Activated CD8-positive, alpha-beta memory T cell treated with anti-CD3 and anti-CD28 coated beads, Interleukin-2, amount 50 U/mL, for 1 hour (primary cell): Measurements from ENCODE around the gene EPDR1.

Experiments used
- DNase-seq: peaks from one replicate; pipeline ENCODE4 v3.0.0-alpha.2; 2020; ENCODE audit errors: extremely low read depth

Gene EPDR1

DNA sequence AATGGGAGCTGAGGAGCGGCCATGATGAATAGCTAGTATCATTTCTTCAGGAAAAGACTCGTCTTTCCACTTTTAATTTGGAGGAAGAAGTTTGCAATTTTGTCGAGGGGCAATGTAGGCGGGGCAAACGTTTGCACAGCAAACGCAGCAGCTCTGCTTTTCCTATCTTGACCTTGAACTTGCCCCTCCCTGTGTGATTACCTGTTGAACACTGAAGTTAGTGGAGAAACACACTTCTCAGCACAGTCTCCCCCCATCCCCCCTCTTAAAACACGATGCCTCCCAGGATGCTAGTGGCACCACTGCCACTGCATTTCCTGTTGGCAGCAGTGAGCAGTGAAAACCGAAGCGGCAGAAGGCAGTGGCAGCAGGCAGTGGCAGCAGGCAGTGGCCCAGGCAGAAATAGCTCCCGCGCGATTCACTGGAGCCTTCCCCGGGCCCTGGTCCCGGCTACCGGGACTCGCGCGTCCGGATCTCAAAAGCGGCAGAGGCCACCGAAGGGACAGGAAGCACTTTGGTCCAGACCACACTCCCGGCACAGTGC, at the start of gene EPDR1:
Gene EPDR1 (plus strand): TSS at position 336 of the 544 bp plus-strand sequence. CDS start 300 bp downstream, outside the sequence.
- no peak for DNase-seq

DNA sequence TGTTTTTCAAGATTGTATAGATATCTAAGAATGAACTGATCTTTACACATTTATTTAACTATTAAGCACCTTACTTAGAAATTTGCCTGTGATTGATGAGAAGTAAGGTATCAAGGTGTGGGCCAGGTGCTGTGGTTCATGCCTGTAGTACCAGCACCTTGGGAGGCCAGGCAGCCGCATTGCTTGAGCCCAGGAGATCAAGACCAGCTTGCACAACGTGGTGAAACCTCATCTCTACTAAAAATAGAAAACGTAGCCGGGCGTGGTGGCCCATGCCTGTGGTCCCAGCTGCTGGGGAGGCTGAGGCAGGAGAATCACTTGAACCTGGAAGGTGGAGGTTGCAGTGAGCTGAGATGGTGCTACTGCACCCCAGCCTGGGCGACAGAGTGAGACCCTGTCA, 38.4 kb upstream of the EPDR1 start:
- no peak for DNase-seq

DNA sequence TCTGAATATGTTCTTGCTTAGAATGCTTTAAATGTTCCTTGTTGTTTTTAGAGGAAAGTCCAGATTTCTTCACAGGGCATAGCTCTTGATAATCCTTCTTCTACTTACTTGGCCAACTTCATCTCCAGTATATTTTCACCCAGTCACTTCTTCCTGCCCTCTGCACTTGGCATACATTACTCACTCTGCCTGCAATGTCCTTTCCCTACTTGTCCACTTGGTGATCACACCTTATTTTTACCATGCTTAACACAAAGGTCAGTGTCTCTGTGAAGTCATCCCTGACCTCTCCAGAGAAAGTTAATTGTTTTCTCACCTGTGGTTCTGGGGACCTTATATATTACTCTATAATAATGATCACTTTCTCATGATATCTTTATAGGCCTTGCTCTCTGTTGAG, 27.1 kb upstream of the EPDR1 start:
- DNase-seq, result no peak

DNA sequence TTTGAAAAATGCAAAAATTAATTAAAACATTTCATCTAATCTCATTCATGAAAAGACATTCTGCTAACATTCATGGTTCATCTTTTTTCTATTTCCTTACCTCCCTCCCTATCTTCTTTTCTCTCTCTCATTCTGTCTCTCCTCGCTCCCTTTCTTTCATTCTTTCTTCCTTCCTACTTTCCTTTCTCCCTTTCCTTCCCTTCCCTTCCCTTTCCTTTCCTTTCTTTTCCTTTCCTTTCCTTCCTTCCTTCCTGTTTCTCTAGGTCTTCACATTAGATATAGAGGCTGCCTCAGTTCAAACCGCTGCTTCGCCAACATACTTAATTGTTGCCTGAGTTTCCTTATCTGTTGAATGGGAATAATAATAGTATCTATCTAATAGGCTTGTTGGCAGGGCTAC, 25.8 kb upstream of the EPDR1 start:
- no peak for DNase-seq

DNA sequence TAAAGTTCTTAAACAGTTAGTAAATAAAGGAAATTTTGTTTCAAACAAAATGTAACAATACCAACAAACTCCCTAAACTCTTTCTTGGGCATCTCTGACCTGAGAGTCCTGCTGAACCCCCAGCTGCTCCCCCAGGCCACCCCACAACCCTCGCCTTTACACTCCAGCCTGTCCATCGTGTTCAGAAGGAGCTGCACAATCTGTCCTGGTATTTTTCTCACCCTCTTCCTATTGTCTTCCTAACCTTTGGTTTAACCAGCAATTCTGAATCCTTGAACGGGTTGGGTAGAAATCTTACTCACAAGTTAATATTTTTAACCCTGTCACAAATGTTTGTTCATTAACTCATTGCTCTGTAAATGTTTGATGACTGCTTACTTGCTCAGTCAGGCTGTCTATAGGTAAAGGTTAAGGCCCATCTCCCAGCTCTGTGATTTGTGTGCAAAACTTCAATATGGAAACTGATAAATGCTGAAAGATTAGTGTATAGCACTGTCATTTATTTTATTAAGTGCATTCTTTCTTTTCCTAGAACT, 20.7 kb upstream of the EPDR1 start:
- no peak for DNase-seq

DNA sequence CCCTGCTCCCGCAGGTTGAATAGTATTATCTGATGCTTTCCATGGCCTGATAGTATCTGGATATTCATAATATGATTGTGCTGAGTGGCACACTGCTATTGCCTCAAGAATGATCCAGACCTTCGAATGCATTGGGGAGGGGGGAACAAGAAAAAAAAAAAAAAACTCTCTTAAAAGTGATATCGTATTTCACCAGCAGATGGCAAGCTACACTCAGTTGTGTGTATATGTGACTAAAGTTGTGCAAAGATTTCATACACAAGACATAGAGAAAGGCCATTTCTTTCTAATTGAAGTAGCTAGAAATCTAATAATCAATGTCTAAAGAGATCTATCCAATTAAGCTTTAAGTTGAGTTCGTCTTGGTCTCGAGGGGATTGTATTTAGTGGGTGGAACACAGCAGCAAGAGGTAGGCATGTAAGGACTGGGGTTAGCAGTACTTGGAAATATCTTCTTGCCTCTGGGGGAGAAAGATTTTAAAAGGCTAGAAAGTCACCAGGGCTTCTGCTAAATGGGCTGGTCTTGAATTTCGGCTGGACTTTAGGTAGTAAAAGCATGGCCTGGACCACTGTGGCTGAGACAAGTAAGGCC, 19.1 kb upstream of the EPDR1 start:
- DNase-seq, result no peak

DNA sequence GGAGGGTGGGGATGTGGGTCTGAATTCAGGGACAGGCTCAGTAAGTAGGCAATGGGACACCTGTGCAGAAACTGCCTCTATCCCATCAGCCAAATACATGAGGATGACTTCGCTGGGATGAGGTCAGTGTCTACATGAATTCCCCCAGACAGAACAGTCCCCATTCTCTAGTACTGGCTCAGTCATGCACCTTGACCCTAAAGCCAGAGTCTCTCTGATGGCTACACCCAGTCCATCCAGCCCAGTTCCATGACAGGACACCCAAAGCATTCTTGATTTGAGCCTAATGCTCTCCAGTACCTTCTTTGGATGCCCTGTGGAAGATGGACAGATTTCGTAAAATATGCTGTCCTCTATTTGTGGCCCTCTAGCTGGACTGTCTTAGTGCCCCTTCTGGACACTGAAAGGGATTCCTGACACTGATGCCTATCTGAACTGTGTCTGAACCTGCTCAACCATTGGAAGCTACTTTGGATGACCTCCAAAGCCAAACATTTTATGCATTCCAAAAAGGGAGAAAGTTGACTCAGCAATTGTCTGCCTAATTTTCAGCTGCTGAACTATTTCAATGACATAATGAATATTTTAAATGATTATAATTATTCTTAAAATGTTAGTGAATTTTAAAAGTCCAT, 18.4 kb upstream of the EPDR1 start:
- DNase-seq, result no peak

DNA sequence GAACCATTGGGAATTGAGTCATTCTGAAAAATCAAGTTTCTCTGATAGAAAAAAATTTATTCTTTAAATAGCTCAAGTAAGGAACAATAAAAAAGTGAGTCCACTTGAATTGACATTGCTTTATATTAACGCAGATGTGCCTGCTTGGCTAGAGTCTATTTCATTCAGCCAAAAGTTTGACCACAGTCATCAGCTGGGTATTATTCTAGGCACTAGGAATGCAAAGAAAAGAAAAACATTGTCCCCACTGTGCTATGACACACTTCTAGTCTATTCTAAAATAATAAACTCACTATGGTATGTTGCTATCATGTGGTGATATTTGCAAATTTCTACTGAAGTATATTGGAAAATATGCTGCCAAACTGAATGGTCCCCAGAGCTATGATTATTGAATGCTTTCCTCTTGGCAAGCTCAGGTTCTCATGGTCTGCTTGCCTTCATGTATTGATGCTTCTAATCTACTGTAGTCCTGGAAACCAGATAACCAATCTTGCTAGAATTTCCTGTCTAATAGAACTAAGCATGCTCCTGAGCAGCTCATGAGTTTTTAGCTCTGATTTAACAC, 12.1 kb upstream of the EPDR1 start:
- no peak for DNase-seq

DNA sequence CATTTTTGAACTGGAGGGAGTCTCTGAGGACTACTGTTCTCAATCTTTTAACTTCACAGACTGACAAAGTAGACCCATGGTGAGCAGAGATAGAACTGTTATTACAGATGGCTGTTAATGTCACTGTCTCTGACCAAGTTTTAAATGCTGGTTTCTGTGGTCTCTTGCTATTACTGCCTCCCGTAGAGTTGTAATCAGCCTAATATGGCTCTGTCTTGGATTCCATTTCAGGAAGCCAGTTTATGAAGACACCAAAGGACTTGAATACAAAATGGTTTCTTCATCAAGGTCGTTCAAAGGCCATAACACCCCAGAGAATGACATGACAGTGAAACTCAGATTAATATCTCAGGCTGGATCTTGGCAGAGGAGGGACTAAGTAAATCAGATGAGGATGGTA, 7.7 kb upstream of the EPDR1 start:
- DNase-seq, result no peak

DNA sequence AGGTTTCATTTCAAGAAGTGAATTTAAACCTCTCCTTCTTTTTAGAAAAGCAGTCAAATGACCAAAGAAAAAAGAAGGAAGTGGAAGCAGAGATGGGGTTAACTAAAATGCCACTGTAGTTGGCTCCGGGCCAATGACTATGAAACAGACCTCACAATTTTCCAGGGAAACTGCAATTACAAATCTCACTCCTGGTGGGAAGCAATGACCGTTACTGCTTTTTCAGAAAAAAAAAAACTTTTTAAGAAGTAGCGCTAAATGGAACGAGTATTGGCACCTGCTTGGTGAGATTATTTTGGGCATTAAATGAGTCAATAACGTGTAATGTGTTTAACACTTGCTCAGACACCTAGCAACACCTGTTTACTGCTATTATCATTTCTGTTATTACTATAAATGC, 5.0 kb upstream of the EPDR1 start:
- no peak for DNase-seq

DNA sequence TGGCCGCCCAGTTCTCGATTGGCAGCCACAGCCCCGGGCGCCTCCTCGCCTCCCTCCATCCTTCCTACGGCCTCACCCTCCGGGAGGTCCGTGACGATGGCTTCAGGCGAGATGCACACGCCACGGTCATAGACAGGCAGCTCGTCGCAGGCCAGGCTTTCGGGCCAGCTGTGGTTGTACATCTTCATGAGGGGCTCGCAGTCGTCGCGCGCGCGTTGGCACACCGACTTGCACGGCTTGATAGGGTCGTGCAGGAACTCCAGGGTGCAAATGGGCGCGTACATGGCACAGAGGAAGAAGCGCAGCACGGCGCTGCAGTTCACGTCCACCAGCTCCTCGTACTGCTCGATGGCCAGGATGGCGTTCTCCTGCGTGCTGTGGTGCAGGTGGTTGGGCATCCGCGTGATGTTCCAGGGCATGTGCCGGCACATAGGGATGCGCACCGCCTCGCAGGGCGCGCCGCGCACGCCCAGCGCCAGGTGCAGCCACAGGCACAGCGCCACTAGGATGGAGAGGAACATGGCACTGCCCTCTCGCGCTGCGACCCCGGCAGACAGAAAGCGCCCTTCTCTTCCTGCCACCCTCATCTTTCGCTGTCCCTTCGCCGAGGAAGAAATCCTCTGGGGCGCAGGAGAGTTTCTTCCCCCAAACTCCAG, 4.3 kb upstream of the EPDR1 start:
- no peak for DNase-seq

DNA sequence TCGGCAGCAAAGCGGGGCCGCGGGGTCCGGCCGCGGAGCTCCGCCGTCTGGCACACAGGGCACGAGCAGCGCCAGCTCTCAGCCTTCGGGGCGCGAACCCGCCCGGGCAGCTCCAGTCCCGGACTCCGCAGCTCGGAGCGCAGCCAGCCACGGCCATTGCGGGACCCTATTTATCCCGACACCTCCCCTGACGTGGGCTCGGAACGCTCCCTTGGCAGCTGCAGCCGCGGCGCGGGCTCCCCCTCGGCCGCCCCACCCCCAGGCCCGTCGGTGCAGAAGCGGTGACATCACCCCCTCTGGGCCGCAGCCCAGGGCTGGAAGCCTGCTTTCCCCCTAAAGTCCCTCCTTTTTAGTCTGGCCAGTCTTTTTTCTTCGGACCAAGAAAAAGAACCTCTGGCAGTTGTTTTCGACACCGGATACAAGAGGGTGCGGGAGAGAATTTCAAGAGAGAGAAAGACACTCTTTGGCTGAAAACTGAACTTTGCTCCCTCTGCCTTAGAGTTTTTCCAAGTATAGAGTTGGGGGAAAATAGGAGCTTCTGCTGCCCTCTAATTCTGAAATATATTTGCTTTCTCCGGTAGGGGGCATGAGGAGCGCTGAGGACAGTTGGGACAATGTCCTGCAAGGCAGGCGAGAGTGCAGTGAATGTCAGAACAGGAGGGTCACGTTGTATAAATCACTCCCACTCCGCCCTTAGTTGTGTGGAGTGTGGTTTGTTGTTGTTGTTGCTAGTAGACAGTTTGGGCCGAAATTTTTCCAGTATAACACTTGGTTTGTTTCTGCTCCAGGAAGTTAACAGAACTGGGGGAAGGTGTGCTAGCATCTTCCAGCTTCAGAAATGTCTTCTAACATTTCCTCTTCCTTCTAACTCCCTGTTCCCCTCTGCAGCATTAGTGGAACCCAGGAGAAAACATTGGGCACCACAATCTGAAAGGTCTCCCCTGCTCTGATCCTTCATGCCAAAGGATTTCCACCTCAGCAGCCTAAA, 3.5 kb upstream of the EPDR1 start, which contains the start of gene SFRP4:
Gene SFRP4 (minus strand): TSS at position 145 of the 988 bp plus-strand sequence. CDS start 280 bp downstream, outside the sequence.
- DNase-seq, result no peak

DNA sequence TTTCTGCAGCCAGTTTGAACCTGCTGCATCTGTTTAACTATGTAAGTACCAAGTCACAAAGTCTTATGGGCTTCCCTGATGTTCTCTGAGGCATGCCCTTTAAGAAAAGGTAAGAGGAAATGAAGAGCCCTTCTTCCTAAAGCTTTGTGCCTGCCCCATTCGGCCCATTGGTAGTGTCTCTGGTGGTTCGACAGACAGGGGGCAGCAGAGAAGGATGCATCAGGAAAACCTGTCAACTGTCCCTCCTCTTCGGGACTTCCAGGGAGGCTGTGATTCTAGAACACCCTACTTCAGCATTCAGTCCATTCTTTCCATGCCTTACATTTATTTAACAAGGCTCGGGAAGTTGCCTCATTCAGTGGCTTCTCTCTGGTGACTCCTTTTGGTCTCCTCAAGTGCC, 1.9 kb upstream of the EPDR1 start:
- no peak for DNase-seq

DNA sequence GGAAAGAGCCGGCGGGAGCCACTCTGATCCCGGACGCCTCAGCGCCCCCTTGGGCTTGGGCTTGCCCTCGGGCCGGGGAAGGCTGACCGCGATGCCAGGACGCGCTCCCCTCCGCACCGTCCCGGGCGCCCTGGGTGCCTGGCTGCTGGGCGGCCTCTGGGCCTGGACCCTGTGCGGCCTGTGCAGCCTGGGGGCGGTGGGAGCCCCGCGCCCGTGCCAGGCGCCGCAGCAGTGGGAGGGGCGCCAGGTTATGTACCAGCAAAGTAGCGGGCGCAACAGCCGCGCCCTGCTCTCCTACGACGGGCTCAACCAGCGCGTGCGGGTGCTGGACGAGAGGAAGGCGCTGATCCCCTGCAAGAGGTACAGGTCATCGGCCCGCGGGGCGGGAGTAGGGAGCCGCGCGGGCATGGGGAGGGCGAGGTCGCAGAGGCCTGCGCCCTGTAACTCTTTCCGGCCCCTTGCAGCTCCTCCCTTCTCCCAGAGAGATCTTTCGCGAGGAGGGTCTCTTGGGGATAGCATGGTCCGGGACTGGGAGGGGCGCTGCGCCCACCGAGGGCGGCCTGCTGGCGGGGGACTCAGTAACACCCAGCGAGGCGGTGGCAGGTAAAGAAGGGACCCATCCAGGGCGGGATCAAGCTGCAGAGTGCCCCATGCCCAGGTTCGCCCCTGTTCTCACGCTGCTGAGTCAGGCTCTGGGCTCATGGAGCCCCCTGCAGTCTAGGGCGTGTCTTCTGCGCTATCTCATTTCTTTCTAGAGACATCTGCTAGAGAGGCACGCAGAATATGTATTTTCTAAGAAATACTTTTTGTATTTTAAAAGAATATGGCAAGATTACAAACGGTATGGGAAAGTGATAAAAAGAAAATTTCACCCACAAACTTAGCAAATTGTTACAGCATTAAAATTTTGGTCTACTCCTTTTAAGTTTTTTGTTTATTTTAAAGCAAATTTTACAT, 687 bp downstream of the EPDR1 start:
- DNase-seq, result no peak

DNA sequence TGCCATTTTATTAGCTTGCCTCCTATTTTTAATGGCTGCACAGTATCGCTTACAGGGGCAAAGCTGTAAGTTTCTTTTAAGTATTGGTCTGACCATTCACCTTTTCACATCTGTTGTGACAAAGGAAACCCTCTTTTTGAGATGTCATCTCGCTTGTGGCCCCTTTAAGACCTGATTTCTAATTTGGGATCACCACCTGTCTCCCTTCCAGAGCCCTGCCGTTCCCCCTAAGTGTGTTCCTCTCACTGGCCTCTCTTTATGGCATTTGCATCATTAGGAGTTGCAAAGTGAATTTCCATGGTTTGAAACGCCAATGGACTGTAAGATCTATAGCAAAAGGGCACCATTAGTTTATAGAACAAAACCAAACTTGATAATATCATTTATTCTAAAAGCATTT, 1.4 kb downstream of the EPDR1 start:
- no peak for DNase-seq

DNA sequence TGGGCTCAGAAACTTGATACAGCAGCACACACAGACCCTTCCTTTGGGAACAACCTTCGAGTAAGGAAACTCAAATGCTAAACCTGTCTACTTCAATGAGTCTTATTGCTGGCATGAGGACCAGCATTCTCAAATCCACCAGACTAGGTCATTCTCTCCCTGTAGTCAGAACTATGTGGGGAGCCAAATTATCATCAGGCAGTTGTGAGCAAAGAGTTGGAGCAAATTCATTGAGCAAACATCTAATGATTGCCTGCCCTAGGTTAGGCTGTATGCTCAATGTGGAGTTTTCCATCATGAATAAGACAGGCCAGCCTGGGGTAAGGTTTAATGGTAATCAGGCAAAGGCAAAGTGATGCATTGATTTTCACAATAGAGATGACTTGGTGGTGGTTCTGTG, 3.6 kb downstream of the EPDR1 start:
- DNase-seq, result no peak

DNA sequence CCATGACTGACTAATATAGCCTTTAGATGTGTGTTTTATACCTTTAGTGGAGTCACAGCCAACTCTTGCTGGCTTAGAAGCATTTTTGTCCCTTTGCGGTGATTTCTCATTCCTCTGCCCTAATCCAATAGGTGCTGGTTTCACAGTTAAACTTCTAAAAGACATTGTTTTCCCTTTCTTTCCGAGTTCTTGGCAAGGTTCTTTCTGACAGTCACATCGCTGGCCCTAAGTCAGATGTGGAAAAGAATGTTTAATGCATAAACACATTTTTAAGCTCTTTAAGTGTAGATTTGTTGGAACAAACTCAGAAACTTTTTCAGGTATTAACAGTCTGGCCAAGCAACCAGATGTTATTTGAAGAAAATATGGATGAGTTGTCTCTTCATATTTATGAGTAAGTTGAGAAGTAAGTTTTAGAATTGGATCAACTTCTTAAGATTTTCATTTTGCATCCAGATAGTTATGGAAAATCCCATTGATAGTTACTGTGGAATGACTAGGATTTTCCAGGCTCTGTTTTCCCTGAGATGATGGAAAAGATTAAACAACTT, 4.1 kb downstream of the EPDR1 start:
- DNase-seq, result no peak

DNA sequence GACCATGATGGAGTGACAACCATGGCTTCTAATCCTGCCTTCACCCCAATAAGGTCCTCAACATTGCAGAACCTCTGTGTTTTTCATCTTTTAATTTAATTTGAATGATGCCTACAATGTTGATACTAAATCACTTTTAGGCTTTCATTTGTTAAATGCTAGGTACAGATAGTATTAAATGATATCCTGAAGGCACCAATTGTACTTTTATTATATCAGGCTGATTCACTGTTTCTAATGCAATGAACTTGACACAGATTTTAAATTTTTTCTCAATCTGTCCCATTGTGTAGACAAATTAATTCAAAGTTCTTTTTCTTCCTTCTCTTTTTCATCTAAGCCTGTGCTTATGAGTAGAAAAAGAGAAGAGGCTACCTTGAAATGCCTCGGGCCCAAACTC, 5.2 kb downstream of the EPDR1 start:
- no peak for DNase-seq

DNA sequence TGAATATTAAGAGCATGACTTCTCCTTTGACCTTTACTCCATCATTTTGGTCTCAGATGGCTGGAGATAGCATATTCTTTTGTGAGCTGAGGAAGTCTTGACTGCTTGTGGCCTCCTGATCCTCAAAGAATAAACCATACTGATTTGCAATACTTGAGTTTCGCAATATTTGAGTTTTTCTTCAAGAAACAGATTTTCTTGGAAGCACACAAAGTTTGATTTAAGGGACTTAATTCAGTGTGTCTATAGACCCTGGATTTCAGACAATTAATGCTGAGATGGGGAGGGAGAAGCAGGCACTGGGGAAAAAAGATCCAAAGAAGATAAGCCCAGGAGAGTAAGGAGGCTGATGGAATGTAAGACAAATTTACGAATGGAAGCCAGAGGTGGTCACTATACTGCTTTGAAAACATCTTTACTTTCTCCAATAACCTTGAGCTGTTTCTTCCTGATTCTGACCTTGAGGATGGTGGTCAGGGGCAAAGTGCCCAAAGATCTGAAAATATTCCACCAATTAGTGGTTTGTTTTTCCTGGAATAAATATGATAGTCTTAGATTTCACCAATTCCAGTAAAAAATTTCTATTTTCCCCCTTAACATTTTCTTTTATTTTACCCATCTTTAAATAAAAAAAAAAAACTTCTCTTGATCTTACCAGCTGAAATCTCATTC, 7.5 kb downstream of the EPDR1 start:
- DNase-seq, result no peak
